Measurements from ENCODE around the gene C1orf174.

C1orf174 gene

GRCh38 chr1:3914331-3914851, 14.3 kb upstream of the C1orf174 start:
- Histone ChIP-seq H3K4me3 (no peak overlapping the region), H3K27ac (no peak overlapping the region), H3K36me3 (no peaks in the 10 kb centered on the region), H3K4me1 (peaks cover 0 to 6% (median 2%) of the 10 kb centered on the region in 4 donors), H3K27me3 (peaks cover 0 to 70% of the 10 kb centered on the region in 2 donors), H3K9me3 (no peaks in the 10 kb centered on the region)
- intact Hi-C loops (cut with DNase I; ENCODE audit: low total_unique reads): no loop called here
- no peak for DNase-seq
- TF ChIP-seq CTCF (IDR thresholded peaks at IDR 0.05): no peak

GRCh38 chr1:3912809-3913685, 13.0 kb upstream of the C1orf174 start:
- intact Hi-C loops (cut with DNase I; ENCODE audit: low total_unique reads): no loop called here

GRCh38 chr1:3911981-3912808, 12.1 kb upstream of the C1orf174 start:
- H3K27ac ChIP-seq: no peak overlapping the region
- H3K36me3 ChIP-seq: no peaks in the 10 kb centered on the region
- peaks cover 0 to 6% (median 2%) of the 10 kb centered on the region in 4 donors for H3K4me1 ChIP-seq
- no peak for TF ChIP-seq CTCF (IDR thresholded peaks at IDR 0.05)
- no peaks in the 10 kb centered on the region for H3K9me3 ChIP-seq
- H3K4me3 ChIP-seq: no peak overlapping the region
- H3K27me3 ChIP-seq: peaks cover 0 to 61% of the 10 kb centered on the region in 2 donors
- DNase-seq: peak in 1 of 2 donors; percentile 51
- intact Hi-C loops (cut with DNase I; ENCODE audit: low total_unique reads): no loop called here

More at GRCh38 chr1:3912809-3913685, 13.0 kb upstream of the C1orf174 start:
- no peaks in the 10 kb centered on the region for H3K9me3 ChIP-seq
- H3K4me3 ChIP-seq: no peak overlapping the region
- no peak for TF ChIP-seq CTCF (IDR thresholded peaks at IDR 0.05)
- H3K27ac ChIP-seq: no peak overlapping the region
- peaks cover 0 to 6% (median 2%) of the 10 kb centered on the region in 4 donors for H3K4me1 ChIP-seq
- H3K27me3 ChIP-seq: peaks cover 0 to 61% of the 10 kb centered on the region in 2 donors
- H3K36me3 ChIP-seq: no peaks in the 10 kb centered on the region
- peak in 1 of 2 donors; percentile 48 for DNase-seq

- no peak overlapping the region for H3K27ac ChIP-seq
- H3K36me3 ChIP-seq: no peaks in the 10 kb centered on the region
- no peak overlapping the region for H3K4me3 ChIP-seq
- H3K9me3 ChIP-seq: no peaks in the 10 kb centered on the region
- intact Hi-C loops (cut with DNase I; ENCODE audit: low total_unique reads): no loop called here
- peaks cover 0 to 6% (median 2%) of the 10 kb centered on the region in 4 donors for H3K4me1 ChIP-seq
- H3K27me3 ChIP-seq: peaks cover 0 to 62% of the 10 kb centered on the region in 2 donors
- DNase-seq: no peak
- peak; percentile 48 to 49 for TF ChIP-seq CTCF (IDR thresholded peaks at IDR 0.05)
These were observed 11.1 kb upstream of the C1orf174 start for GRCh38 chr1:3910857-3911845.

Data from tibial artery (tissue), 4 donors.